ENCODE data around the gene TRAPPC3.

Gene TRAPPC3

GRCh38 chr1:36166938-36167905 is 17.9 kb upstream of the TRAPPC3 start:
- no peak overlapping the region for H3K4me2 ChIP-seq (ENCODE audit: low read length)
- H3K4me3 ChIP-seq (ENCODE audit: low read length), result no peak overlapping the region
- peaks cover 28% of the 10 kb centered on the region for H3K4me1 ChIP-seq (ENCODE audit: control insufficient read depth, low read length)
- peaks cover 4% of the 10 kb centered on the region; the same call in 1 of the 2 replicates for H3F3A ChIP-seq (ENCODE audit: control insufficient read depth, insufficient read depth)
- no peaks in the 10 kb centered on the region; the same call in 1 of the 2 replicates for H4K20me1 ChIP-seq (ENCODE audit: control insufficient read depth, insufficient read depth, low read depth, low read length)
- H3K27ac ChIP-seq (ENCODE audit: low read depth, low read length), result no peak overlapping the region
- peaks cover 77% of the 10 kb centered on the region for H3K79me2 ChIP-seq (ENCODE audit: control insufficient read depth, low read length)
- no peak for TF ChIP-seq EZH2phosphoT487 (IDR thresholded peaks at IDR 0.05; ENCODE audit: borderline replicate concordance, low read length)
- TF ChIP-seq, protein P1, sequence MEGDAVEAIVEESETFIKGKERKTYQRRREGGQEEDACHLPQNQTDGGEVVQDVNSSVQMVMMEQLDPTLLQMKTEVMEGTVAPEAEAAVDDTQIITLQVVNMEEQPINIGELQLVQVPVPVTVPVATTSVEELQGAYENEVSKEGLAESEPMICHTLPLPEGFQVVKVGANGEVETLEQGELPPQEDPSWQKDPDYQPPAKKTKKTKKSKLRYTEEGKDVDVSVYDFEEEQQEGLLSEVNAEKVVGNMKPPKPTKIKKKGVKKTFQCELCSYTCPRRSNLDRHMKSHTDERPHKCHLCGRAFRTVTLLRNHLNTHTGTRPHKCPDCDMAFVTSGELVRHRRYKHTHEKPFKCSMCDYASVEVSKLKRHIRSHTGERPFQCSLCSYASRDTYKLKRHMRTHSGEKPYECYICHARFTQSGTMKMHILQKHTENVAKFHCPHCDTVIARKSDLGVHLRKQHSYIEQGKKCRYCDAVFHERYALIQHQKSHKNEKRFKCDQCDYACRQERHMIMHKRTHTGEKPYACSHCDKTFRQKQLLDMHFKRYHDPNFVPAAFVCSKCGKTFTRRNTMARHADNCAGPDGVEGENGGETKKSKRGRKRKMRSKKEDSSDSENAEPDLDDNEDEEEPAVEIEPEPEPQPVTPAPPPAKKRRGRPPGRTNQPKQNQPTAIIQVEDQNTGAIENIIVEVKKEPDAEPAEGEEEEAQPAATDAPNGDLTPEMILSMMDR (IDR thresholded peaks at IDR 0.05; ENCODE audit: low read depth, low read length, poor library complexity, severe bottlenecking), result no peak
- H3K27me3 ChIP-seq (ENCODE audit: control insufficient read depth, low read length), result no peaks in the 10 kb centered on the region
- no peaks in the 10 kb centered on the region for H3K9me3 ChIP-seq (ENCODE audit: control insufficient read depth, insufficient read depth, low read length)
- H3K36me3 ChIP-seq (ENCODE audit: control insufficient read depth, low read length), result peaks cover 45% of the 10 kb centered on the region
- H3K9me2 ChIP-seq (replicated peaks; ENCODE audit: control insufficient read depth, low read length), result no peaks in the 10 kb centered on the region

GRCh38 chr1:36166136-36166535 is 16.9 kb upstream of the TRAPPC3 start:
- Histone ChIP-seq H3K27me3 (ENCODE audit: control insufficient read depth, low read length) (no peaks in the 10 kb centered on the region), H3K27ac (ENCODE audit: low read depth, low read length) (no peak overlapping the region), H3K9me2 (replicated peaks; ENCODE audit: control insufficient read depth, low read length) (no peaks in the 10 kb centered on the region), H3K79me2 (ENCODE audit: control insufficient read depth, low read length) (peaks cover 88% of the 10 kb centered on the region), H3K9me3 (ENCODE audit: control insufficient read depth, insufficient read depth, low read length) (no peaks in the 10 kb centered on the region), H3K4me1 (ENCODE audit: control insufficient read depth, low read length) (peaks cover 38% of the 10 kb centered on the region), H3F3A (ENCODE audit: control insufficient read depth, insufficient read depth) (peaks cover 11% of the 10 kb centered on the region), H3K4me2 (ENCODE audit: low read length) (no peak overlapping the region), H3K4me3 (ENCODE audit: low read length) (no peak overlapping the region), H4K20me1 (ENCODE audit: control insufficient read depth, insufficient read depth, low read depth, low read length) (no peaks in the 10 kb centered on the region; the same call in 1 of the 2 replicates), H3K36me3 (ENCODE audit: control insufficient read depth, low read length) (peaks cover 45% of the 10 kb centered on the region)
- TF ChIP-seq, protein P1 (IDR thresholded peaks at IDR 0.05; ENCODE audit: low read depth, low read length, poor library complexity, severe bottlenecking), result no peak

GRCh38 chr1:36165145-36165544 is 15.9 kb upstream of the TRAPPC3 start:
- peaks cover 93% of the 10 kb centered on the region for H3K79me2 ChIP-seq (ENCODE audit: control insufficient read depth, low read length)
- TF ChIP-seq, protein P1 (IDR thresholded peaks at IDR 0.05; ENCODE audit: low read depth, low read length, poor library complexity, severe bottlenecking), result no peak
- no peak for TF ChIP-seq EZH2phosphoT487 (IDR thresholded peaks at IDR 0.05; ENCODE audit: borderline replicate concordance, low read length)
- H4K20me1 ChIP-seq (ENCODE audit: control insufficient read depth, insufficient read depth, low read depth, low read length), result no peaks in the 10 kb centered on the region; the same call in 1 of the 2 replicates
- no peak overlapping the region for H3K27ac ChIP-seq (ENCODE audit: low read depth, low read length)
- peaks cover 48% of the 10 kb centered on the region for H3K4me1 ChIP-seq (ENCODE audit: control insufficient read depth, low read length)
- H3K27me3 ChIP-seq (ENCODE audit: control insufficient read depth, low read length), result no peaks in the 10 kb centered on the region
- H3K4me3 ChIP-seq (ENCODE audit: low read length), result no peak overlapping the region
- no peaks in the 10 kb centered on the region for H3K9me2 ChIP-seq (replicated peaks; ENCODE audit: control insufficient read depth, low read length)
- H3K36me3 ChIP-seq (ENCODE audit: control insufficient read depth, low read length), result peaks cover 43% of the 10 kb centered on the region
- no peak overlapping the region for H3K4me2 ChIP-seq (ENCODE audit: low read length)
- H3K9me3 ChIP-seq (ENCODE audit: control insufficient read depth, insufficient read depth, low read length), result no peaks in the 10 kb centered on the region
- H3F3A ChIP-seq (ENCODE audit: control insufficient read depth, insufficient read depth), result peaks cover 11% of the 10 kb centered on the region
